ENCODE measurements around the gene KCTD20. TPM values are rescaled to one million over a fixed set of nuclear protein-coding genes. Genes with fewer than 3 reads are reported as not detected.

The KCTD20 gene
- total and polyA plus RNA-seq, 10 of the 15 experiments (the other 5 are each of a cell fraction or from before 2014, with no cell fraction given), result 18.1 to 77.0 (median 50.5) TPM

DNA sequence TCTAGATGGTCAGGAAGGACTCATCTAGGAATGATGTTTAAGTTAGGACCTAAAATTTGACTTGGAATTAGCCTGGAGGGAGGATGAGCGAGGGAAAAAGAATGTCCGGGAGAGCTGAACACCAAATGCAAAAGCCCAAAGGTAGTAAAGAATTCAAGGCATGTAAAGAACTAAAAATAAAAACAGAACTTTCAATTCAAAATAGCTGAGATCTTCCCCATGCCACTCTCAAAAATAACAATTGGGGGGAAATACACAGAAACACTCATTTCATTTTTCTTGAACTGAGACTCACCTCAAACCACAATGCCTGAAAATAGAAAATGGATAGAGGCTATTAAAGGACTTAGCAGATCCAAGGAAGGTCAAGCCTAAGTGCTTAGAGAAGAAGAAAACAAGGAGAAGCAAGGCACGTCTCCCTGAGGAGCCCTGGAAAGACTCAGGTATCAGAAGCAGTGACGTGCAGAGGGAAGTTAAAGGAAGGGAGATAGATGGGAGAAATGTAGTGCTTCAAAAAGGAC, 10.6 kb upstream of the KCTD20 start (continued):
- TF ChIP-seq ZNF687 (IDR thresholded peaks at IDR 0.05), result no peak
- TF ChIP-seq IKZF2 (IDR thresholded peaks at IDR 0.05), result peak; percentile 88 to 94
- no peak for TF ChIP-seq POLR2AphosphoS2 (IDR thresholded peaks at IDR 0.05; ENCODE audit: low read depth, low read length)
- TF ChIP-seq GABPA (IDR thresholded peaks at IDR 0.05; ENCODE audit: low read depth), result 0 out of 2 replicates have a peak, but pooled peaks have one; percentile 14
- no peak for TF ChIP-seq IRF5 (IDR thresholded peaks at IDR 0.05; ENCODE audit: borderline replicate concordance)
- TF ChIP-seq MYC (IDR thresholded peaks at IDR 0.05; ENCODE audit: insufficient read depth, insufficient read length, insufficient replicate concordance, low read length, severe bottlenecking), result no peak
- TF ChIP-seq SMARCA5 (IDR thresholded peaks at IDR 0.05), result no peak
- TF ChIP-seq MYB (IDR thresholded peaks at IDR 0.05; ENCODE audit: borderline replicate concordance, low read depth, low read length), result no peak
- TF ChIP-seq, protein P1, sequence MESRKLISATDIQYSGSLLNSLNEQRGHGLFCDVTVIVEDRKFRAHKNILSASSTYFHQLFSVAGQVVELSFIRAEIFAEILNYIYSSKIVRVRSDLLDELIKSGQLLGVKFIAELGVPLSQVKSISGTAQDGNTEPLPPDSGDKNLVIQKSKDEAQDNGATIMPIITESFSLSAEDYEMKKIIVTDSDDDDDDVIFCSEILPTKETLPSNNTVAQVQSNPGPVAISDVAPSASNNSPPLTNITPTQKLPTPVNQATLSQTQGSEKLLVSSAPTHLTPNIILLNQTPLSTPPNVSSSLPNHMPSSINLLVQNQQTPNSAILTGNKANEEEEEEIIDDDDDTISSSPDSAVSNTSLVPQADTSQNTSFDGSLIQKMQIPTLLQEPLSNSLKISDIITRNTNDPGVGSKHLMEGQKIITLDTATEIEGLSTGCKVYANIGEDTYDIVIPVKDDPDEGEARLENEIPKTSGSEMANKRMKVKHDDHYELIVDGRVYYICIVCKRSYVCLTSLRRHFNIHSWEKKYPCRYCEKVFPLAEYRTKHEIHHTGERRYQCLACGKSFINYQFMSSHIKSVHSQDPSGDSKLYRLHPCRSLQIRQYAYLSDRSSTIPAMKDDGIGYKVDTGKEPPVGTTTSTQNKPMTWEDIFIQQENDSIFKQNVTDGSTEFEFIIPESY (IDR thresholded peaks at IDR 0.05), result no peak
- no peak for TF ChIP-seq NR2C2 (IDR thresholded peaks at IDR 0.05; ENCODE audit: borderline replicate concordance, control insufficient read depth, insufficient read length, low read depth)
- TF ChIP-seq RAD21 (IDR thresholded peaks at IDR 0.05; ENCODE audit: insufficient read depth, low read depth, low read length), result no peak
- TF ChIP-seq CHD2 (IDR thresholded peaks at IDR 0.05; ENCODE audit: borderline replicate concordance, low read depth, low read length), result no peak
- no peak for TF ChIP-seq STAT1 (conservative IDR thresholded peaks at IDR 0.05)
- TF ChIP-seq PAX8 (IDR thresholded peaks at IDR 0.05), result no peak
- no peak for TF ChIP-seq SIN3A (IDR thresholded peaks at IDR 0.05; ENCODE audit: low read depth, low read length)
- no peak for TF ChIP-seq NFYB (IDR thresholded peaks at IDR 0.05; ENCODE audit: insufficient read depth, low read depth, low read length)
- TF ChIP-seq CREM (IDR thresholded peaks at IDR 0.05; ENCODE audit: low read depth), result peak; percentile 64; the same call in 1 of the 2 replicates
- TF ChIP-seq, protein P2, sequence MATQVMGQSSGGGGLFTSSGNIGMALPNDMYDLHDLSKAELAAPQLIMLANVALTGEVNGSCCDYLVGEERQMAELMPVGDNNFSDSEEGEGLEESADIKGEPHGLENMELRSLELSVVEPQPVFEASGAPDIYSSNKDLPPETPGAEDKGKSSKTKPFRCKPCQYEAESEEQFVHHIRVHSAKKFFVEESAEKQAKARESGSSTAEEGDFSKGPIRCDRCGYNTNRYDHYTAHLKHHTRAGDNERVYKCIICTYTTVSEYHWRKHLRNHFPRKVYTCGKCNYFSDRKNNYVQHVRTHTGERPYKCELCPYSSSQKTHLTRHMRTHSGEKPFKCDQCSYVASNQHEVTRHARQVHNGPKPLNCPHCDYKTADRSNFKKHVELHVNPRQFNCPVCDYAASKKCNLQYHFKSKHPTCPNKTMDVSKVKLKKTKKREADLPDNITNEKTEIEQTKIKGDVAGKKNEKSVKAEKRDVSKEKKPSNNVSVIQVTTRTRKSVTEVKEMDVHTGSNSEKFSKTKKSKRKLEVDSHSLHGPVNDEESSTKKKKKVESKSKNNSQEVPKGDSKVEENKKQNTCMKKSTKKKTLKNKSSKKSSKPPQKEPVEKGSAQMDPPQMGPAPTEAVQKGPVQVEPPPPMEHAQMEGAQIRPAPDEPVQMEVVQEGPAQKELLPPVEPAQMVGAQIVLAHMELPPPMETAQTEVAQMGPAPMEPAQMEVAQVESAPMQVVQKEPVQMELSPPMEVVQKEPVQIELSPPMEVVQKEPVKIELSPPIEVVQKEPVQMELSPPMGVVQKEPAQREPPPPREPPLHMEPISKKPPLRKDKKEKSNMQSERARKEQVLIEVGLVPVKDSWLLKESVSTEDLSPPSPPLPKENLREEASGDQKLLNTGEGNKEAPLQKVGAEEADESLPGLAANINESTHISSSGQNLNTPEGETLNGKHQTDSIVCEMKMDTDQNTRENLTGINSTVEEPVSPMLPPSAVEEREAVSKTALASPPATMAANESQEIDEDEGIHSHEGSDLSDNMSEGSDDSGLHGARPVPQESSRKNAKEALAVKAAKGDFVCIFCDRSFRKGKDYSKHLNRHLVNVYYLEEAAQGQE (IDR thresholded peaks at IDR 0.05; ENCODE audit: low read depth, low read length), result no peak
